Loucy (cell line): ENCODE data around the gene CBLC.

Experiments used
- H2AFZ ChIP-seq: fragments of 200-600 bp; sonication (generic); 2 replicates; pipeline ENCODE4 v1.6.0; 2016; ENCODE audit warnings: antibody characterized with exemption, mild to moderate bottlenecking, low read length, moderate library complexity
- H3F3A ChIP-seq: fragments of 200-600 bp; 2 replicates; pipeline ENCODE4 v1.6.0; 2016; ENCODE audit warnings: antibody characterized with exemption, low read depth, mild to moderate bottlenecking
- H3K27me3 ChIP-seq: fragments of 200-600 bp; sonication (generic); 2 replicates; pipeline ENCODE4 v1.6.1; 2014; ENCODE audit warnings: low read length, mild to moderate bottlenecking; ENCODE audit not compliant: insufficient read depth, poor library complexity, severe bottlenecking
- H3K36me3 ChIP-seq: fragments of 200-600 bp; sonication (generic); 2 replicates; pipeline ENCODE4 v1.6.1; 2016; ENCODE audit warnings: low read length; ENCODE audit not compliant: insufficient read depth
- H3K4me1 ChIP-seq: fragments of 200-600 bp; sonication (generic); 2 replicates; pipeline ENCODE4 v1.5.1; 2014; ENCODE audit warnings: low read length, mild to moderate bottlenecking; ENCODE audit not compliant: insufficient read depth, poor library complexity, severe bottlenecking
- H3K4me2 ChIP-seq: fragments of 200-600 bp; sonication (generic); 2 replicates; pipeline ENCODE4 v1.6.0; 2014; ENCODE audit warnings: antibody characterized with exemption, low read length, low read depth, mild to moderate bottlenecking; ENCODE audit not compliant: poor library complexity, severe bottlenecking
- H3K4me3 ChIP-seq: fragments of 200-600 bp; sonication (generic); 2 replicates; pipeline ENCODE4 v1.5.1; 2014; ENCODE audit warnings: low read length, mild to moderate bottlenecking, mixed read lengths; ENCODE audit not compliant: poor library complexity, severe bottlenecking
- H3K79me2 ChIP-seq: fragments of 200-600 bp; sonication (generic); 2 replicates; pipeline ENCODE4 v1.6.1; 2014; ENCODE audit warnings: low read length; ENCODE audit not compliant: insufficient read depth
- H3K9ac ChIP-seq: fragments of 200-600 bp; sonication (generic); 2 replicates; pipeline ENCODE4 v1.6.0; 2014; ENCODE audit warnings: mild to moderate bottlenecking, low read depth, low read length, moderate library complexity; ENCODE audit not compliant: poor library complexity, severe bottlenecking
- H3K9me2 ChIP-seq: fragments of 200-600 bp; sonication (generic); replicated peaks from 2 replicates; pipeline ENCODE4 v1.6.1; 2016; ENCODE audit warnings: low read depth, low read length, mixed read lengths
- H3K9me3 ChIP-seq: fragments of 200-600 bp; sonication (generic); 2 replicates; pipeline ENCODE4 v1.6.1; 2014; ENCODE audit warnings: mild to moderate bottlenecking, antibody characterized with exemption, low read length, low read depth; ENCODE audit not compliant: insufficient read depth
- H4K20me1 ChIP-seq: fragments of 200-600 bp; sonication (generic); 2 replicates; pipeline ENCODE4 v1.6.0; 2014; ENCODE audit warnings: antibody characterized with exemption, low read length, mild to moderate bottlenecking; ENCODE audit not compliant: insufficient read depth, poor library complexity, severe bottlenecking
- CTCF ChIP-seq: fragments of 200-600 bp; sonication (generic); conservative IDR thresholded peaks from 2 replicates; pipeline ENCODE4 v1.5.1; 2014; ENCODE audit warnings: mild to moderate bottlenecking, antibody characterized with exemption, low read length
- EZH2phosphoT487 ChIP-seq: fragments of 200-600 bp; IDR thresholded peaks from 2 replicates; pipeline ENCODE4 v1.6.1; 2018; ENCODE audit warnings: antibody characterized with exemption, mild to moderate bottlenecking, moderate library complexity, borderline replicate concordance

Gene CBLC

GRCh38 chr19:44777715-44778347 is at the start of gene CBLC:
TSS of gene CBLC (plus strand) at chr19:44777890. CDS start at chr19:44777932, 42 bp downstream.
- H2AFZ ChIP-seq: no peak within 1 kb of the TSS
- H3K4me2 ChIP-seq: no peak within 1 kb of the TSS
- H3K4me1 ChIP-seq: no peaks in the 10 kb centered on the region
- no peaks in the 10 kb centered on the region for H3K9me3 ChIP-seq
- no peaks in the 10 kb centered on the region for H3K9me2 ChIP-seq
- no peaks in the 10 kb centered on the region for H3K79me2 ChIP-seq
- H4K20me1 ChIP-seq: no peaks in the 10 kb centered on the region
- TF ChIP-seq EZH2phosphoT487: no peak
- no peak for TF ChIP-seq CTCF
- H3F3A ChIP-seq: no peaks in the 10 kb centered on the region
- H3K4me3 ChIP-seq: no peak within 1 kb of the TSS
- H3K27me3 ChIP-seq: no peaks in the 10 kb centered on the region
- no peaks in the 10 kb centered on the region for H3K36me3 ChIP-seq
- no peak within 1 kb of the TSS for H3K9ac ChIP-seq

GRCh38 chr19:44728178-44728577 is 49.5 kb upstream of the CBLC start:
- Histone ChIP-seq H3K36me3 (no peaks in the 10 kb centered on the region), H3K9me3 (no peaks in the 10 kb centered on the region), H4K20me1 (no peaks in the 10 kb centered on the region), H3K4me3 (no peak overlapping the region), H3K9ac (no peak overlapping the region), H3K4me1 (no peaks in the 10 kb centered on the region), H3F3A (no peaks in the 10 kb centered on the region), H3K79me2 (no peaks in the 10 kb centered on the region), H3K27me3 (no peaks in the 10 kb centered on the region), H2AFZ (no peak overlapping the region), H3K9me2 (no peaks in the 10 kb centered on the region), H3K4me2 (no peak overlapping the region)
- TF ChIP-seq CTCF (no peak), EZH2phosphoT487 (no peak)

GRCh38 chr19:44729516-44730033 is 48.1 kb upstream of the CBLC start:
- TF ChIP-seq EZH2phosphoT487: no peak

GRCh38 chr19:44731081-44731480 is 46.6 kb upstream of the CBLC start:
- Histone ChIP-seq H3K9ac (no peak overlapping the region), H3F3A (no peaks in the 10 kb centered on the region), H3K4me2 (no peak overlapping the region), H3K9me3 (no peaks in the 10 kb centered on the region), H4K20me1 (no peaks in the 10 kb centered on the region), H3K36me3 (no peaks in the 10 kb centered on the region), H2AFZ (no peak overlapping the region), H3K27me3 (no peaks in the 10 kb centered on the region), H3K79me2 (no peaks in the 10 kb centered on the region), H3K9me2 (no peaks in the 10 kb centered on the region), H3K4me1 (no peaks in the 10 kb centered on the region), H3K4me3 (no peak overlapping the region)
- no peak for TF ChIP-seq EZH2phosphoT487
- TF ChIP-seq CTCF: no peak

More at GRCh38 chr19:44729516-44730033, 48.1 kb upstream of the CBLC start:
- H3K9me2 ChIP-seq: no peaks in the 10 kb centered on the region
- no peak overlapping the region for H3K4me3 ChIP-seq
- no peak overlapping the region for H3K9ac ChIP-seq
- no peaks in the 10 kb centered on the region for H3F3A ChIP-seq
- no peaks in the 10 kb centered on the region for H3K9me3 ChIP-seq
- H3K79me2 ChIP-seq: no peaks in the 10 kb centered on the region
- no peaks in the 10 kb centered on the region for H4K20me1 ChIP-seq
- no peak overlapping the region for H2AFZ ChIP-seq
- no peaks in the 10 kb centered on the region for H3K4me1 ChIP-seq
- no peaks in the 10 kb centered on the region for H3K27me3 ChIP-seq
- no peaks in the 10 kb centered on the region for H3K36me3 ChIP-seq
- no peak overlapping the region for H3K4me2 ChIP-seq
